Right cardiac atrium (tissue), 5 donors: ENCODE results near the gene ACTN1. TPM values are rescaled to one million over a fixed set of nuclear protein-coding genes. Genes with fewer than 3 reads are reported as not detected.
"Not testable (repeated sequence)": the region's sequence is repeated elsewhere in the genome, so short reads cannot be mapped to it uniquely, and the experiment has no call there.

Experiments used
- ATAC-seq, 2 donors: fragments of 200-7000 bp; cut with Tn5 transposase; one replicate each; pipeline versions ENCODE4 v1.8.0 to v1.9.1; 2020; ENCODE audit warnings: moderate library complexity in 2 of 2, mild to moderate bottlenecking in 1 of 2
- DNase-seq, 3 donors: peaks; one replicate each; pipeline ENCODE4 v3.0.0-alpha.2; 2020
- H3K27ac ChIP-seq: one replicate; pipeline ENCODE4 v1.5.1; 2013; ENCODE audit warnings: mild to moderate bottlenecking, low read length, control low read depth, moderate library complexity
- H3K27me3 ChIP-seq: one replicate; pipeline ENCODE4 v1.6.1; 2013; ENCODE audit not compliant: control insufficient read depth, insufficient read depth
- H3K4me1 ChIP-seq: one replicate; pipeline ENCODE4 v1.6.1; 2013; ENCODE audit warnings: low read length; ENCODE audit not compliant: control insufficient read depth, insufficient read depth
- H3K4me3 ChIP-seq: one replicate; pipeline ENCODE4 v1.5.1; 2013; ENCODE audit warnings: low read length, control low read depth
- H3K9me3 ChIP-seq: one replicate; pipeline ENCODE4 v1.6.1; 2013; ENCODE audit warnings: low read length; ENCODE audit not compliant: control insufficient read depth
- WGBS: extraction: QIAGEN DNeasy Blood & Tissue Kit; methylation state at CpG from one replicate; pipeline ENCODE4 v1.1.7; 2013; 5-methylcytosine and 5-hydroxymethylcytosine counted together
- intact Hi-C, 4 donors: fragments of 100-400 bp; cut with DNase I; formaldehyde crosslinking; loops; one replicate each; pipeline versions ENCODE4 v1.11.0 to v1.14.0; 2022 to 2023
- polyA plus RNA-seq: library from polyadenylated mRNA; stranded (reverse); fragments of 200-250 nt; gene quantifications from one replicate; pipeline ENCODE4 v1.2.3, GENCODE V29; 2013
- total RNA-seq, 4 donors: library from RNA; stranded (reverse); fragmentation: NEBNext Ultra II Directional; extraction: Animal tissue kit (Norgen Biotek cat#: 25700); gene quantifications; one replicate each; pipeline ENCODE4 v1.2.1, GENCODE V29; 2021
- donor health status: healthy with polysubstance abuse.
- donor health status: DM: no; HTN: yes; CAD: no.
- donor health status: DM: no; HTN: no; CAD: no.
- donor health status: DM: no; HTN: yes; CAD: no; lungs with severe emphysema.
- donor health status: DM: yes; HTN: yes; CAD: no.

The ACTN1 gene
- total and polyA plus RNA-seq, 5 donors = 80.5 to 305 (median 155) TPM

GRCh38 chr14:68977180-68977717 is 1.9 kb downstream of the ACTN1 start:
- DNase-seq (no peak), ATAC-seq (peak; percentile 0 to 2)
- Histone ChIP-seq H3K4me3 (peak overlapping the region; percentile 92), H3K9me3 (no peaks in the 10 kb centered on the region), H3K27ac (peak overlapping the region; percentile 68), H3K4me1 (peaks cover 19% of the 10 kb centered on the region), H3K27me3 (no peaks in the 10 kb centered on the region)
- intact Hi-C loops = loop anchor here in 3 of 4 donors (5.0 to 10.0 kb wide), 4 partner anchors 35 to 65 kb away; no protein-coding TSS in a partner anchor
- 11% methylated on average over 8 of the region's 8 CpGs for WGBS

GRCh38 chr14:68976160-68977067 is 2.7 kb downstream of the ACTN1 start:
- Histone ChIP-seq H3K4me3 (peak overlapping the region; percentile 92), H3K27me3 (no peaks in the 10 kb centered on the region), H3K9me3 (no peaks in the 10 kb centered on the region), H3K4me1 (peaks cover 17% of the 10 kb centered on the region), H3K27ac (peak overlapping the region; percentile 68)
- intact Hi-C loops = loop anchor here in 3 of 4 donors (5.0 to 10.0 kb wide), 4 partner anchors 34 to 64 kb away; no protein-coding TSS in a partner anchor
- no peak for ATAC-seq
- 43% methylated on average over 13 of the region's 13 CpGs for WGBS
- DNase-seq = peak; percentile 75 to 89 (median 89)

- ATAC-seq = no peak
- 27% methylated on average over 7 of the region's 7 CpGs for WGBS
- intact Hi-C loops = loop anchor here in 3 of 4 donors (5.0 to 10.0 kb wide), 4 partner anchors 33 to 63 kb away; no protein-coding TSS in a partner anchor
- Histone ChIP-seq H3K4me3 (no peak overlapping the region), H3K9me3 (no peaks in the 10 kb centered on the region), H3K4me1 (peaks cover 19% of the 10 kb centered on the region), H3K27ac (peak overlapping the region; percentile 29), H3K27me3 (no peaks in the 10 kb centered on the region)
- peak in 2 of 3 donors; percentile 62 to 77 for DNase-seq
Measured at GRCh38 chr14:68975667-68976066, 3.4 kb downstream of the ACTN1 start.

GRCh38 chr14:68974759-68975347 is 4.2 kb downstream of the ACTN1 start:
- WGBS = 80% methylated on average over 6 of the region's 6 CpGs
- DNase-seq (no peak), ATAC-seq (no peak)
- no peak overlapping the region for H3K27ac ChIP-seq
- intact Hi-C loops = loop anchor here in 3 of 4 donors (5.0 to 10.0 kb wide), 4 partner anchors 33 to 63 kb away; no protein-coding TSS in a partner anchor
- no peaks in the 10 kb centered on the region for H3K9me3 ChIP-seq
- H3K4me3 ChIP-seq = no peak overlapping the region
- H3K4me1 ChIP-seq = peaks cover 26% of the 10 kb centered on the region
- no peaks in the 10 kb centered on the region for H3K27me3 ChIP-seq

GRCh38 chr14:68973639-68974038 is 5.5 kb downstream of the ACTN1 start:
- ATAC-seq (no peak), DNase-seq (no peak)
- H3K4me1 ChIP-seq = peaks cover 36% of the 10 kb centered on the region
- H3K27me3 ChIP-seq = no peaks in the 10 kb centered on the region
- no peak overlapping the region for H3K4me3 ChIP-seq
- 87% methylated on average over 5 of the region's 5 CpGs for WGBS
- intact Hi-C loops = loop anchor here in 1 of 4 donors (10.0 kb wide), 1 partner anchor 59 kb away; no protein-coding TSS in a partner anchor
- no peak overlapping the region for H3K27ac ChIP-seq
- no peaks in the 10 kb centered on the region for H3K9me3 ChIP-seq

- DNase-seq = not testable (repeated sequence)
Measured at GRCh38 chr14:68973219-68973565, 5.9 kb downstream of the ACTN1 start.

GRCh38 chr14:68972507-68973218 is 6.4 kb downstream of the ACTN1 start:
- intact Hi-C loops = loop anchor here in 1 of 4 donors (10.0 kb wide), 1 partner anchor 58 kb away; no protein-coding TSS in a partner anchor
- no peaks in the 10 kb centered on the region for H3K9me3 ChIP-seq
- H3K4me3 ChIP-seq = no peak overlapping the region
- no peak for ATAC-seq
- 85% methylated on average over 14 of the region's 14 CpGs for WGBS
- H3K4me1 ChIP-seq = peaks cover 41% of the 10 kb centered on the region
- no peaks in the 10 kb centered on the region for H3K27me3 ChIP-seq
- H3K27ac ChIP-seq = no peak overlapping the region
- no peak for DNase-seq

More at GRCh38 chr14:68973219-68973565, 5.9 kb downstream of the ACTN1 start:
- 79% methylated on average over 6 of the region's 6 CpGs for WGBS
- ATAC-seq, H3K9me3 ChIP-seq, H3K27ac ChIP-seq, H3K27me3 ChIP-seq, H3K4me3 ChIP-seq: not testable (repeated sequence)
- intact Hi-C loops = loop anchor here in 1 of 4 donors (10.0 kb wide), 1 partner anchor 58 kb away; no protein-coding TSS in a partner anchor
- H3K4me1 ChIP-seq = peaks cover 38% of the 10 kb centered on the region

- 78% methylated on average over 9 of the region's 9 CpGs for WGBS
- no peak overlapping the region for H3K4me3 ChIP-seq
- H3K27ac ChIP-seq = no peak overlapping the region
- peaks cover 45% of the 10 kb centered on the region for H3K4me1 ChIP-seq
- ATAC-seq = no peak
- intact Hi-C loops = loop anchor here in 1 of 4 donors (10.0 kb wide), 1 partner anchor 57 kb away; no protein-coding TSS in a partner anchor
- no peaks in the 10 kb centered on the region for H3K27me3 ChIP-seq
- H3K9me3 ChIP-seq = no peaks in the 10 kb centered on the region
- DNase-seq = no peak
Measured at GRCh38 chr14:68971411-68972035, 7.6 kb downstream of the ACTN1 start.

GRCh38 chr14:68970736-68971135 is 8.4 kb downstream of the ACTN1 start:
- Histone ChIP-seq H3K9me3 (no peaks in the 10 kb centered on the region), H3K27me3 (no peaks in the 10 kb centered on the region), H3K4me1 (peaks cover 44% of the 10 kb centered on the region), H3K27ac (no peak overlapping the region), H3K4me3 (no peak overlapping the region)
- intact Hi-C loops = loop anchor here in 1 of 4 donors (10.0 kb wide), 1 partner anchor 56 kb away; no protein-coding TSS in a partner anchor
- no peak for ATAC-seq
- 77% methylated on average over 5 of the region's 5 CpGs for WGBS
- DNase-seq = no peak
